GM12878 (cell line): ENCODE measurements around the gene HIVEP1. TPM values are rescaled to one million over a fixed set of nuclear protein-coding genes. Genes with fewer than 3 reads are reported as not detected.

ENCODE experiments used
- BACH1 ChIP-seq: fragments of 450-650 bp; IDR thresholded peaks from 2 replicates; pipeline ENCODE4 v1.6.1; 2017; ENCODE audit warnings: mild to moderate bottlenecking, borderline replicate concordance
- CEBPZ ChIP-seq: fragments of 150-350 bp; IDR thresholded peaks from 2 replicates; pipeline ENCODE4 v1.6.1; 2016; ENCODE audit warnings: low read depth, low read length
- CHD1 ChIP-seq: IDR thresholded peaks from 2 replicates; pipeline ENCODE4 v1.6.1; 2012; ENCODE audit warnings: low read depth, low read length, improper control_type of control experiment
- DPF2 ChIP-seq: fragments of 450-650 bp; IDR thresholded peaks from 2 replicates; pipeline ENCODE4 v1.6.1; 2017; ENCODE audit warnings: mild to moderate bottlenecking
- EGR1 ChIP-seq, 2 experiments: IDR thresholded peaks; 1 replicate in 1 of 2; 2 replicates in 1 of 2; pipeline ENCODE4 v1.6.1; 2011 to 2012; ENCODE audit warnings: low read depth in 2 of 2, low read length in 2 of 2, borderline replicate concordance in 1 of 2, mild to moderate bottlenecking in 1 of 2, moderate library complexity in 1 of 2
- HDAC2 ChIP-seq: fragments of 200-600 bp; sonication (generic); IDR thresholded peaks from 2 replicates; pipeline ENCODE4 v1.6.1; 2017
- KLF5 ChIP-seq: fragments of 450-650 bp; IDR thresholded peaks from 2 replicates; pipeline ENCODE4 v1.6.1; 2014; ENCODE audit warnings: mild to moderate bottlenecking; ENCODE audit not compliant: partially characterized antibody
- PAX8 ChIP-seq: fragments of 450-650 bp; IDR thresholded peaks from 2 replicates; pipeline ENCODE4 v1.6.1; 2017; ENCODE audit warnings: mild to moderate bottlenecking, moderate library complexity
- PBX3 ChIP-seq: IDR thresholded peaks from 2 replicates; pipeline ENCODE4 v1.6.1; 2011; ENCODE audit warnings: mild to moderate bottlenecking, low read depth, low read length, moderate library complexity; ENCODE audit not compliant: insufficient replicate concordance
- POU2F2 ChIP-seq: IDR thresholded peaks from 3 replicates; pipeline ENCODE4 v1.6.1; 2011; ENCODE audit warnings: low read depth, mild to moderate bottlenecking, low read length, borderline replicate concordance
- PRDM15 ChIP-seq: fragments of 450-650 bp; formaldehyde crosslinking; IDR thresholded peaks from 2 replicates; pipeline ENCODE4 v1.4.0; 2020; ENCODE audit warnings: mild to moderate bottlenecking, moderate library complexity
- SMAD1 ChIP-seq: fragments of 450-650 bp; IDR thresholded peaks from 2 replicates; pipeline ENCODE4 v1.6.1; 2018; ENCODE audit warnings: mild to moderate bottlenecking, low read depth; ENCODE audit not compliant: partially characterized antibody
- TCF7 ChIP-seq: IDR thresholded peaks from 2 replicates; pipeline ENCODE4 v1.6.1; 2014; ENCODE audit warnings: antibody characterized with exemption, borderline replicate concordance
- polyA plus RNA-seq, 11 experiments: library from polyadenylated mRNA; depleted of rRNA in 4 of 11; unstranded in 6 of 11; stranded (reverse) in 5 of 11; fragments of >200 nt; fragmentation: Nextera tagmentation in 4 of 11; fragmentation: Illumina TruSeq in 1 of 11; extraction: Ambion mirVana in 4 of 11; extraction: Trizol in 1 of 11; gene quantifications; 1 replicate in 1 of 11; 2 replicates in 10 of 11; pipeline versions ENCODE4 v1.2.1 to v1.2.3, GENCODE V29; 2011 to 2016; ENCODE audit warnings: inconsistent platforms in 2 of 11, missing spikeins in 2 of 11, low read depth in 1 of 11
- total RNA-seq, 4 experiments: library from RNA; depleted of rRNA in 3 of 4; stranded (reverse); fragments of >200 nt in 3 of 4; fragmentation: Illumina TruSeq in 1 of 4; extraction: Trizol in 1 of 4; gene quantifications; 2 replicates each; pipeline versions ENCODE4 v1.2.1 to v1.2.3, GENCODE V29; 2013 to 2021
- TF ChIP-seq, protein P1 (sequence below): fragments of 450-650 bp; IDR thresholded peaks from 2 replicates; pipeline ENCODE4 v1.6.1; 2017; ENCODE audit warnings: mild to moderate bottlenecking, moderate library complexity
- TF ChIP-seq, protein P2 (sequence below): IDR thresholded peaks from 2 replicates; pipeline ENCODE4 v1.6.1; 2011; ENCODE audit warnings: low read depth, low read length, improper control_type of control experiment, borderline replicate concordance

The HIVEP1 gene
- total and polyA plus RNA-seq, 10 of the 15 experiments (the other 5 are each of a cell fraction or from before 2014, with no cell fraction given), result 4.3 to 37.5 (median 21.6) TPM

- TF ChIP-seq DPF2 (peak; percentile 81), CHD1 (0 out of 2 replicates have a peak, but pooled peaks have one; percentile 41), EGR1 (IDR thresholded peaks at IDR 0.05; ENCODE audit: borderline replicate concordance in 1 of 2, low read depth in 2 of 2, low read length in 2 of 2) (no peak), PRDM15 (CRISPR knock-in tag) (no peak), PBX3 (no peak), TCF7 (no peak), SMAD1 (peak; percentile 74), KLF5 (peak; percentile 80), HDAC2 (no peak), POU2F2 (peak; percentile 65; the same call in 1 of the 3 replicates), CEBPZ (no peak), BACH1 (peak; percentile 12; the same call in 1 of the 2 replicates), PAX8 (no peak)
- TF ChIP-seq, protein P1, sequence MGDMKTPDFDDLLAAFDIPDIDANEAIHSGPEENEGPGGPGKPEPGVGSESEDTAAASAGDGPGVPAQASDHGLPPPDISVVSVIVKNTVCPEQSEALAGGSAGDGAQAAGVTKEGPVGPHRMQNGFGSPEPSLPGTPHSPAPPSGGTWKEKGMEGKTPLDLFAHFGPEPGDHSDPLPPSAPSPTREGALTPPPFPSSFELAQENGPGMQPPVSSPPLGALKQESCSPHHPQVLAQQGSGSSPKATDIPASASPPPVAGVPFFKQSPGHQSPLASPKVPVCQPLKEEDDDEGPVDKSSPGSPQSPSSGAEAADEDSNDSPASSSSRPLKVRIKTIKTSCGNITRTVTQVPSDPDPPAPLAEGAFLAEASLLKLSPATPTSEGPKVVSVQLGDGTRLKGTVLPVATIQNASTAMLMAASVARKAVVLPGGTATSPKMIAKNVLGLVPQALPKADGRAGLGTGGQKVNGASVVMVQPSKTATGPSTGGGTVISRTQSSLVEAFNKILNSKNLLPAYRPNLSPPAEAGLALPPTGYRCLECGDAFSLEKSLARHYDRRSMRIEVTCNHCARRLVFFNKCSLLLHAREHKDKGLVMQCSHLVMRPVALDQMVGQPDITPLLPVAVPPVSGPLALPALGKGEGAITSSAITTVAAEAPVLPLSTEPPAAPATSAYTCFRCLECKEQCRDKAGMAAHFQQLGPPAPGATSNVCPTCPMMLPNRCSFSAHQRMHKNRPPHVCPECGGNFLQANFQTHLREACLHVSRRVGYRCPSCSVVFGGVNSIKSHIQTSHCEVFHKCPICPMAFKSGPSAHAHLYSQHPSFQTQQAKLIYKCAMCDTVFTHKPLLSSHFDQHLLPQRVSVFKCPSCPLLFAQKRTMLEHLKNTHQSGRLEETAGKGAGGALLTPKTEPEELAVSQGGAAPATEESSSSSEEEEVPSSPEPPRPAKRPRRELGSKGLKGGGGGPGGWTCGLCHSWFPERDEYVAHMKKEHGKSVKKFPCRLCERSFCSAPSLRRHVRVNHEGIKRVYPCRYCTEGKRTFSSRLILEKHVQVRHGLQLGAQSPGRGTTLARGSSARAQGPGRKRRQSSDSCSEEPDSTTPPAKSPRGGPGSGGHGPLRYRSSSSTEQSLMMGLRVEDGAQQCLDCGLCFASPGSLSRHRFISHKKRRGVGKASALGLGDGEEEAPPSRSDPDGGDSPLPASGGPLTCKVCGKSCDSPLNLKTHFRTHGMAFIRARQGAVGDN, result no peak; the same call in 1 of the 2 replicates
- TF ChIP-seq, protein P2, sequence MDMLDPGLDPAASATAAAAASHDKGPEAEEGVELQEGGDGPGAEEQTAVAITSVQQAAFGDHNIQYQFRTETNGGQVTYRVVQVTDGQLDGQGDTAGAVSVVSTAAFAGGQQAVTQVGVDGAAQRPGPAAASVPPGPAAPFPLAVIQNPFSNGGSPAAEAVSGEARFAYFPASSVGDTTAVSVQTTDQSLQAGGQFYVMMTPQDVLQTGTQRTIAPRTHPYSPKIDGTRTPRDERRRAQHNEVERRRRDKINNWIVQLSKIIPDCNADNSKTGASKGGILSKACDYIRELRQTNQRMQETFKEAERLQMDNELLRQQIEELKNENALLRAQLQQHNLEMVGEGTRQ, result no peak
These were observed 1.4 kb upstream of the HIVEP1 start (continued) for GRCh38 chr6:12010635-12011275.
